NCI-H446 (cell line): ENCODE results near the gene SMAD4.
"Not testable (repeated sequence)": the region's sequence is repeated elsewhere in the genome, so short reads cannot be mapped to it uniquely, and the experiment has no call there.

Experiments
- DNase-seq, 2 experiments: peaks; one replicate each; lab custom pipeline; 2025; lab: John Stamatoyannopoulos, UW

SMAD4 gene

DNA sequence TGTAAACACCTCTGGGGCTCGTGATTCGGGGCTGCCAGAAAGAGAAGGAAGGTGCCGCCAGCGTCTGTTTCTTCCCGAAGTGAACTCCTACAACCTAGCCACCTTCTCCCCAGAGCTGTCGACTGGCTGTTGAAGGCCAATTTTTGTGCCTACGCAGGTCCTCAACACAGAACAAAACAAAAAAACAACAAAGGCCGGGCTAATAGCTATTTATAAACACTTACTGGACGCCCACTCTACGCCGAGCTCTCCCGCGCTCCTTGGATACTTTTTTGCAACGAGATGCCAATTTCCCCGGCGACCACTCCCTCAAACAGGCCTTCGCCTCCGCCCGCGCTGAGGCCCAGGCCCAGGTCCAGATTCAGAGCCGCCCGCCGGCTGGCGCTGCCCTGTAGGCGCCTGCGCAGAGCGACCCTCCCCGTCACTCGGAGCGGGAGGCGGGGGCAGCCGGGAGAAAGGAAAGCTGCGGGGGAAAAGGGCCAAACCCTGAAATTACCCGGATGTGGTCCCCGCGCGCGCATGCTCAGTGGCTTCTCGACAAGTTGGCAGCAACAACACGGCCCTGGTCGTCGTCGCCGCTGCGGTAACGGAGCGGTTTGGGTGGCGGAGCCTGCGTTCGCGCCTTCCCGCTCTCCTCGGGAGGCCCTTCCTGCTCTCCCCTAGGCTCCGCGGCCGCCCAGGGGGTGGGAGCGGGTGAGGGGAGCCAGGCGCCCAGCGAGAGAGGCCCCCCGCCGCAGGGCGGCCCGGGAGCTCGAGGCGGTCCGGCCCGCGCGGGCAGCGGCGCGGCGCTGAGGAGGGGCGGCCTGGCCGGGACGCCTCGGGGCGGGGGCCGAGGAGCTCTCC, at the start of gene SMAD4:
TSS of gene SMAD4 (plus strand) at position 520 of the 843 bp plus-strand sequence. CDS start 16,834 bp downstream, outside the sequence.
- DNase-seq: peak; percentile 88 to 97

DNA sequence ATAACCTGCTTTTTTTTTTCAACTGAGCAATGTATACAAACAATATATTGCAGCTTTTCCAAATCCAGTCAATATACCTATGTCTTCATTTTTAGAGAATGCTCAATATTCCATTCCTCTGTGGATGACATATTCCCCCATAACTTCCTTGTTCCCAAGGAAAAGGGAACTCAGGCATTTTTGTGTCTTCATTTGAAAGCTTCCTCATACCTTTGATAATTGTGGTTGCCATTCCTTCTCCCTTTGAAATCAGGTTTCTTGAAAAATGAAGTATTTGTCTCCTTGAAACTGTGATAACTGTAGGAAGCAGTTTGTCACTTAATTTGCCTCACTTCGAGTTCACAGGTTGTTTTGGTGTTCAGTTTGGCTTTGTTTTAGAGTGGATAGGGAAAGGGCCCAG, 48.6 kb upstream of the SMAD4 start:
- no peak for DNase-seq

DNA sequence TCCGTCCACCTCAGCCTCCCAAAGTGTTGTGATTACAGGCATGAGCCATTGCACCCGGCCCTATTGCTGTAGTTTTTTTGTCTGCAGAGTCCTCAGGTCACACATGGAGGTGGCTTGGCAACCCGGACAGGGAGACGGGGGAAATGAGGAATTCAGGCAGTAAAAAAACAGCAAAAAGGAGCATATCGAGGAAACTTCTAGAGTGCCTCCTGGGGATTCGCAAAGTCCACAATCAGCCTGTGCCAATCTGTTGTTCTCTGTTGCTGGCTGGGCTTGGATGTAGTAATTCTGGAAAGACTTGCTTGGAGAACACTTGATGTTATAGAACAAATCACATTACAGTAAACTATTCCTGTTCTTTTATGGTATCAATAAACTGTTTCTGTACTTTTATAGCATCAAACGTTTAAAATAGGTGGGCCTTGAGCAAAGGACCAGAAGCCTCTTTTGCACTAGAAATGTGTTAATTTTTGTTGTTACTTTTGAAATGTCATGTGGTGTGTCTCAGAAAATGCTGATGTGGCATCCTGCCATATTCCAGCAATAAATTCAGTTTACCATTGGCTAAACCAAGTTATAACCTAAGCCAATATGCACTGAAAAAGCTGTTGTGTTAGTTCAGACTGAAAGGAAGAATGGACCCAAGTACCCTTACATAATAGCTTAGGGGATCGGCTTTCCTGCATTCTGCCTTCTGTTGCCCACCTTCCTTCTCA, 47.8 kb upstream of the SMAD4 start:
- peak in 1 of 2 experiments; percentile 78 for DNase-seq

DNA sequence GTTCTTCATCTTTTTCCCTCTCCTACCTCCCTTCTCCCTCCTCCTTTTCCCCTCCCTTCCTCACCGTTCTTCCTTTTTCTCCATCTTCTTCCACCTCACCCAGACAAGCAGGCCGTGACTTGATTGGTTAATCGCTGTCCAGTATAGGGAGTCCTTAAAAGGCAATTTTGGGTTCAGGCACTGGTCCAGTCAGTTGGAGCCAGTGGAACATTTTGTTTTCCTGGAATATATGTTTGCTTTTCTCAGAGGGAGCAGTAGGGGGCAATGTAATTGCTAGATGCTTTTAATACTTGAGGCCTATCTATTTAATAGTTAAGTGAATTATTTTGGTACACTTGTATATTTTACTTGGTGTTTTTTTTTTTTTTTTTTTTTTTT, 47.2 kb upstream of the SMAD4 start:
- DNase-seq: peak; percentile 13 to 78

DNA sequence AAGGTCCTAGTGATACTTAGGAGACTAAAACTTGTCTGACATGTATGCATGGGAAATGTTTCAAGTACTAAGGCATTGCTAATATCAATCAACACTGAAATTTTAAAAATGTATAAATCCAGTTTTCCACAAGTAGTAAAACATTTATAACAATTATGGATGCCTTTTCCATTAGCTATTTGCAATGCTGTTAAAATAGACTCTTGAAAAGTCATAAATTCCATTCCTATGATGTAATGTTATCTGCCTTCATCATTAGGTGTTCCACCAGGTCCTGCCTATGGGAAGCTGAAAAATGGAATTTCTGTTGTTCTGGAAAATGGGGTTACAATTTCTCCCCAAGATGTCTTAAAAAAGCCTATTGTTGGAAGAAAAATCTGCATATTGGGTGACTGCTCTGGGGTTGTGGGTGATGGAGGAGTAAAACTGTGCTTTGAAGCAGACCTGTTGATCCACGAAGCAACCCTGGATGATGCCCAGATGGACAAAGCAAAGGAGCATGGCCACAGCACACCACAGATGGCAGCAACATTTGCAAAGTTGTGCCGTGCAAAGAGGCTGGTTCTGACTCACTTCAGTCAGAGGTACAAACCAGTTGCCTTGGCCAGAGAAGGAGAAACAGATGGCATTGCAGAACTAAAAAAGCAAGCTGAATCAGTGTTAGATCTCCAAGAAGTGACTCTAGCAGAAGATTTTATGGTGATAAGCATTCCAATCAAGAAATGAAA, 43.5 kb upstream of the SMAD4 start:
- DNase-seq: peak in 1 of 2 experiments; percentile 77

DNA sequence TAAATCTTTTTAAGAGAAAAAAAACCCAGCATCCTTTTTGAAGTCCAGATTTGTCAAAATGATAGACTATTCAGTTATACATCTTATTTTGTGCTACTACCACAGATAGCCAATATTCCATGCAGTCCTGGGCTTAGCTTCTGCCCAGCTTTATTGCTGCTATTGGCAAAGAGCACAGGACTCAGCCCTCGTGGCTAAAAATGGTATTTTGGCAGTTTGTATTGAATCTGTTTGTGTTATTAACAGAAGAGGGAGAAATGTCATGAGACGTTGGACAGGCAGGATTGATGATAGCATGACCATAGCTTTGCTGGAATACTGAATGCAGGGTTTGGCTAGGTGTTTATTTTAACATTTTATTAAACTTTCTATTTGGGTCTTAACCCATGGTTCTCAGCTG, 42.8 kb upstream of the SMAD4 start:
- peak in 1 of 2 experiments; percentile 62 for DNase-seq

DNA sequence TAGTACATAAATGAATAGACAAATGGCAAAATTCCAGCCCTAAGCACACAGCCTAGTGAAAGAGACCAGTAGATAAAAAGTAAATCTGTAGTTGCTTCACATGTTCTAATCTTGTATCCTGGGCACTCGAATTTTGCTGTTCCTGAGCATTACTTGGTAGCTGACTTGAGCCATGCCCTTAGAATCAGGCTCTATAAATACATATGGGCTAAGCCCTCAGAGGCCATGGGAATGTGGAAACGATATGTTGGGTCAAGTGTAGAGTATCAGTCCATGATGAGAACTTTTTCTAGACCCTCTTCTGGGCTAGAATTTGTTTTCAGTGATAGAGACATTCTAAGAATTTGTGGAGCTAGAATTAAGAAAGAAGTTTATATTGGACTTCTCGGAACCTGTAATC, 40.3 kb upstream of the SMAD4 start:
- DNase-seq: no peak

DNA sequence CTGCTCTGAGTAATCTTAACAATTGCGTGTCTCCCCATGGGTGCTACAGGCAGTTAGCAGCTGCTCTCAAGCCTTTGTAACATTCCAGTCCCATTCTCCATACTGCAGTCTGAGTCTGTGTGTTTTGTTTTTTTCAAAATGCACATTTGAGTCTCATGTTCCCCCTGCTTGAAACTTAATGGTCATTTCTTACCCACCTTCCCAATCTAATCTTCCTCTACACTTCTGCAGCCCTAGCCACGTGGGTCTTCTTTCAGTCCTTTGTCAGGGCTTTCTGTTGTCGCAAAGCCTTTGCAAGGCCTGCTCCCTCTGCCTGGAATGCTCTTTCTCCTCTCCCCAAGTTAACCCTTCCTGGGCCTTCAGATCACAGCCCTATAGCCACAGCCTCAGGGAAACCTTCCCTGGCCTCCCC, 37.7 kb upstream of the SMAD4 start:
- DNase-seq: no peak

DNA sequence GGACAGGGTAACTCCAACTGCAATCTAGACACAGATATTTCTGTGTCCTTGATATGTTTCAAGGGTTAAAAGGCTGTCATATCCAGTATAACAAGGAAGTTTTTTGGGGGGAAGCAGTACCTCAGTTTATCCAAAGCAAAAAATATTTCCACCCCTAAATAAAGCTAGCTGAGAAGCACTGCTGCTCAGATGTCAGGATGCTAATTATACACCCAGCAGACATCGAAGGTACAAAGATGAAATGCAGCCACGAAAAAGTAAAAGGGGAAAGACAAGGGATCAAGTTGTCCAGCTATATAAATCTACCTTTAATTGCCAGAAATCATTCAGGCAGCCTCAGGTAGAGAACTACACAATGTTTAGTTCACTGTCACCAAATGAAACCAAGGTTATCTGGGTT, 36.0 kb upstream of the SMAD4 start:
- no peak for DNase-seq

DNA sequence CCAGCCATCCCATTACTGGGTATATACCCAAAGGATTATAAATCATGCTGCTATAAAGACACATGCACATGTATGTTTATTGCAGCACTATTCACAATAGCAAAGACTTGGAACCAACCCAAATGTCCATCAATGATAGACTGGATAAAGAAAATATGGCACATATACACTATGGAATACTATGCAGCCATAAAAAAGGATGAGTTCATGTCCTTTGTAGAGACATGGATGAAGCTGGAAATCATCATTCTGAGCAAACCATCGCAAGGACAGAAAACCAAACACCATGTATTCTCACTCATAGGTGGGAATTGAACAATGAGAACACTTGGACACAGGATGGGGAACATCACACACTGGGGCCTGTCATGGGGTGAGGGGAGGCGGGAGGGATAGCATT, 26.8 kb upstream of the SMAD4 start:
- not testable (repeated sequence) for DNase-seq

DNA sequence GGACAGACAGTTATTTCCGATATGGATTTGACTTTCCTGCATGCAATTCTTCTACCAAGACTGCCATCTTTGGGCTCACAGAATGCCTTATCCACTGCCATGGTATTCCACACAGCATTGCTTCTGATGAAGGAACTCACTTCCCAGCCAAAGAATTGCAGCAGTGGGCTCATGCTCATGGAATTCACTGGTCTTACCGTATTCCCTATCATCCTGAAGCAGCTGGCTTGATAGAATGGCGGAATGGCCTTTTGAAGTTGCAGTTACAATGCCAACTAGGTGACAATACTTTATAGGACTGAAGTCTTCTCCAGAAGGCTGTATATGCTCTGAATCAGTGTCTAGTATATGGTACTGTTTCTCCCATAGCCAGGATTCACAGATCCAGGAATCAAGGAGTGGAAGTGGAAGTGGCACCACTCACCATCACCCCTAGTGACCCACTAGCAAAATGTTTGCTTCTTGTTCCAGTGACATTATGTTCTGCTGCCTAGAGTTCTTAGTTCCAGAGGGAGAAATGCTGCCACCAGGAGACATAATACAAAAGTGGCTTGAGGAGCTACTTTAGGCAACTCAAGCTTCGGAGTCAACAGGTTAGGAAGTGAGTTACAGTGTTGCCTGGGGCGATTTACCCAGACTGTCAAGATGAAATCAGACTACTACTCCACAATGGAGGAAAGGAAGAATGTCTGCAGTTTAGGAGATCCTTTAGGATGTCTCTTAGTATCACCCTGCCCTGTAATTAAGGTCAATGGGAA, 23.8 kb upstream of the SMAD4 start:
- no peak for DNase-seq

DNA sequence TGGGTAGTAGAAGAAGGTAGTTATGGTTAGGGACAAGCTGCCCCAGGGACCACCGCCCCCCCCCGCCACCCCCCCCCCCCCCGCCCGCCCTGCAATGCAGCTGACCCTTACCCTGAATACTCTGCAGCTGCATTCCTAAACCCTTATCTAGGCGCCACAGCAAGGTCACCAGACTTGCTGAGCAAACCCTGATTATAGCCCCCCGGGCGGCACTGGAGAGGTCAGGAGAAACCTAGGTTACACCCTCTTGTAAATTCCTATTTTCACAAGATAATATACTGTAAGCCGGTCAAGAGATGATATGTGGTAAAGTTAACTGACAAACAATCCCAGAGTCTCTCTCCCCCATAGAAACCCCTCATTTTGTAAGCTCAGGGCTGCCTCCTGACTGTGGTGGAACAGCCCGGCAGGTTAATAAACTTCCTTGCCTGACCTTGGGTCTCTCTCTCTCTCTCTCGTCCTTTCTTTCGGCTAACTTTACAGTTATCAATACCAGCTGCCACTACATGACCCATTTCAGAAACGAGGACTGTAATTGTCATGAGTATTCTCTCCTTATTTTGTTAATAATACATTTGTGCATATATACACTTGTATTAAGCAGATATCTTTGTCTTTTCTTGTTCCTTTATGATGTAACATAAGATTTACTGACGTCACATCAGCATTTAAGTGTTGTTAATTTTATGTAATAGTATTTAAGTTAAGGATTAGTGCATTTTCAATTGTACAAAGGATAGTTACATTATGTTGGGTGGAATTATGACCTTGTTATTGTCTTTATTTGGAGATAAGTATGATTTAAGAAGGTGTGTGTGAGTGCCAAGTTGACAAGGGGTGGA, 22.8 kb upstream of the SMAD4 start:
- no peak for DNase-seq

DNA sequence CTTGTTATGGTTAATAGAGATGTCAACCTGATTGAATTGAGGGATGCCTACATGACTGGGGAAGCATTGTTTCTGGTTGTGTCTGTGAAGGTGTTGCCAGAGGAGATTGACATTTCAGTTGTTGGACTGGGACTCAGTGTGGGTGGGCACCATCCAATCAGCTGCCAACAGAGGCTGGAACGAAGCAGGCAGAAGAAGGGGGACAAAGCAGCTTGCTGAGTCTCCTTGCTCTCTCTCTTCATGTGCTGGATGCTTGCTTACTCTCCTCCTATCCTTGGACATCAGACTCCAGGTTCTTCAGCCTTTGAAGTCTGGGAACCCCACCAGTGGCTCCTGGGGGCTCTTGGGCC, 22.2 kb upstream of the SMAD4 start:
- peak in 1 of 2 experiments; percentile 33 for DNase-seq

DNA sequence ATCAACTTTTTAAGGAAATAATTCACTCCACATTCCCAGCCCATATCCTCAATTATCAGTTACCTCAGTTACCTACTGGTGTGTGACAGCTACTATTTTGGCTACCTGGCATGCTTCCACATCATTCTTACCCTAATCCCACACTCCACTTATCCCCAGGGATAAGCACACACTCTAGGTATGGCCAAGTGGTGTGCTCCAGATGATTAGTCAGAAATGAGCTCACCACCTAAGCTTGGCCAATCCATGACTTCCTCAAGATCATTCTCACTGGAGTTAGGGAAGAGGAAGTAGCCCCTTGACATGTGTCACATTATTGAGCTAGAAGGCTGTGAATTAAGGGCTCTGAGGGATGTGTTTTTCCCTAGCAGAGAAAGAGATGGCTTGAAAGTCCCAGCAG, 20.9 kb upstream of the SMAD4 start:
- DNase-seq: peak in 1 of 2 experiments; percentile 30

DNA sequence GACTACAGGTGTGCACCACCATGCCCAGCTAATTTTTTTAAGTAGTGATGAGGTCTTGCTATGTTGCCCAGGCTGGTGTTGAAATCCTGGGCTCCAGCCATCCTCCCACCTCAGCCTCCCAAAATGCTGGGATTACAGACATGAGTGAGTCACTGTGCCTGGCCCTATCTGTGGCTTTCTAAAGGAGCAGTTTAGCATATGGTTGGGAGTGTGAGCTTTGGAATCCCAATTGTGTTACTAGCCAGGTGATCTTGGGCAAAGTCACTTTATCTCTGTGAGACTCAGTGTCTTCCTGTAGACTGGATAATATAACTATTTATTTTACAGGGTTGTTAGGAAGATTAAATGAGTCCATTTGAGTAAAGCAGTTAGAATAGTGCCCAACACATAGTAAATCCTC, 19.8 kb upstream of the SMAD4 start:
- no peak for DNase-seq

DNA sequence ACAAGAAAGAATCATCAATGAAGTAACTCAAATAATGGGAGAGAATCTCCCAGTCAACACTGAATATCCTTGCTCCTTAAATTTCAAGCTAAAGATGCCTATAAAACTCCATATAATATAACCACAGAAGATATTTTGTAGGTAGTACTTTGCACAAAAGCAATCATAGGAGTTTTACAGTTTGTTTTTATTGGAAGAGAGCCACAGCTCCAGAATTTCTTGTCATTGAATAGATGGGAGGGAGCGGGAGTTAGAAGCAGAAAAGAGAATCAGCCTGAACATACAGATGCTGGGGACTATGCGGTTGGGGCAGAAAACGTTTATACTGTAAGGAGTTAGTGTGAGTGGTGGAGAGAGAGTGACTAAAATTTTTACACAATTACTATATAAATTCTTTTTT, 18.3 kb upstream of the SMAD4 start:
- no peak for DNase-seq

DNA sequence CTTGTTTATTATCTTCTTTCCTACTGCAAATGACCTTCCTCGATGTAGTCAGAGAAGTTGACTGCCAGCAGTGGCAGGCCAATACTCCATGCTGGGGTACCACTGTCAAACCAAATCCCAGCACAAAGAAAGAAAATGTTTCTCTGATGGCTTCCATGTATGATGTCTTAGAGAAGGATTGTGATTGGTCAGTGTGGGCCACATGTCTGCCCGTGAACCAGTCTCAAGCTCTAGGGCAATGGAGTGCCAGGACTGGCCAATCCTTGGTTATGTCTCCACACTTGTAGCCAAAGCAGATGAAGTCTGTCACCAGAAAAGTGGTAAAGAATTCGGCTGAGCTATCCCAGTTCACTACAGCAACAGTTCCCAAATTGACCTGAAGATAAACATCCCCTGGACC, 17.6 kb upstream of the SMAD4 start:
- no peak for DNase-seq

DNA sequence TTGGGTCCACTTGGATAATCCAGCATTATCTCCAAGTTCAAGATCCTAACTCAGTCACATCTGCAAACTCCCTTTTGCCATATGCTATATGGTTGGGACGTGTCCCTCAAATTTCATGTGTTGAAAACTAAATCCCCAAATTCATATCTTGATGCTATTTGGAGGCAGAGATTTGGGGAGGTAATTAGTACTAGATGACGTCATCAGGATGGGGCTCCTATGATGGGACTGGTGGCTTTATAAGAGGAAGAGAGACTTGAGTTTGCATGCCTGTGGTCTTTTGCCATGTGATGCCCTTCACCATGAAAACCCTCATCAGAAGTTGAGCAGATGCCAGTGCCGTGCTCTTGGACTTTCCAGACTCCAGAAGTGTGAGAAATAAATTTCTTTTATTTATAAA, 16.8 kb upstream of the SMAD4 start:
- no peak for DNase-seq

DNA sequence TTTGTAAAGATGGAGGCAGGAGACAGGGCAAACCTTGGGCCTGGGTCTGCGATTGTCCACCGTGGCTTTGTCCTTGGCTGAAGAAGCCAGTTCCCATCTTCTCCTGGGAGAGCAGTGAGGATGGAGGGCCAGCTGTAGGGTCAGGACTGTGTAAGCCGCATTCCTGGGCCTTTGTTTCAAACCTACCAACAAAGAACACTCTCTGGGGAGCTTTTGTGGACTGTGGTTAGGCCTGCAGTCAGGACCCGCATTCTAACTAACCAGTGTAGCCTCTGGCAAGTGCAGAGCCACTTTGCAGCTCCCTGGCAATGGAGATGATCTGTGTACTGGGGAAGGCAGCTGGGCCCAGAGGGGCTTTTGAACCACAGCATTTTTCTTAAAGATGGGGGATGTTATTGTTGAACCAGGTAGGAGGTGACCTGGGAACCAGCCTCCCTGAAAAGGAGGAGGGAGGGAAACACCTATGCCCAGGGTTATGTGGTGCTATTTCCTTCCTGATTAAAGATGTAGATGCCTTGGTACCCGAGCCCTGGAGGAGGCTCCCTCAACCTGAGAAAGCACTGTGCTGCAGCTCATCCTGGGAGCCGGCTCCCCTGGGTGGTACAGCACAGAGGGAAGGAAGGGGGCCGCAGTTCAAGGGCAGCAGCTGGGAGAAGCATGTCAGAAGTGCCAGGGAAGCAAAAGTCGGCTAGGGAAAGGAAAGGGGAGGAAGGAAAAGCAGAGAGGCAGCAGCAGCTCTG, 12.7 kb upstream of the SMAD4 start:
- DNase-seq: no peak

DNA sequence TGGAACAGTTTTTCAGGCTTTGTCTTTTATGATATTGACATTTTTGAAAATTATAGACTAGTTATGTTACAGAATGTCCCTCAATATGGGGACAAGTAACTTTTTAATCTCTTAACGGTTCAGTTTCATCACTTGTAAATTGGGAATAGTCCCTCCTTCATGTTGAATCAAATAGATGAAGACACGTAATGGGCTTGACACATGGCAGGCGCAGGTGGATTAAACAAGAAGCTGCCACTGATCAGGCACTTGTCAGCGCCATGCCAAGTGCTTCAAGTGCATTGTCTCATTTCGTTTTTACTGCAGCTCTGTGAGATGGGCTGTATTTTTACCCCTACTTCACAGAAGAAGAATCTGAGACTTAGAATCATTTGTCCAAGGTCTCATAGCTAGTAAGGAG, 9.5 kb upstream of the SMAD4 start:
- no peak for DNase-seq
